Right atrium auricular region (tissue), 2 donors: Measurements from ENCODE around the gene NKAP. TPM values are rescaled to one million over a fixed set of nuclear protein-coding genes. Genes with fewer than 3 reads are reported as not detected.

Experiments
- DNase-seq: peaks from one replicate; pipeline ENCODE4 v3.0.0-alpha.2; 2019; ENCODE audit warnings: low spot score
- H3K27ac ChIP-seq, 2 donors: fragments of 200-600 bp; sonication (generic); 1 replicate in 1 of 2; 2 replicates in 1 of 2; pipeline ENCODE4 v1.5.1; 2016 to 2019
- H3K27me3 ChIP-seq, 2 donors: fragments of 200-600 bp; sonication (generic); one replicate each; pipeline versions ENCODE4 v1.5.1 to v1.6.0; 2017 to 2019
- H3K36me3 ChIP-seq: fragments of 200-600 bp; sonication (generic); one replicate; pipeline ENCODE4 v1.5.1; 2016
- H3K4me1 ChIP-seq, 2 donors: fragments of 200-600 bp; sonication (generic); one replicate each; pipeline versions ENCODE4 v1.5.1 to v1.6.0; 2017 to 2019
- H3K4me3 ChIP-seq, 2 donors: fragments of 200-600 bp; sonication (generic); 1 replicate in 1 of 2; 2 replicates in 1 of 2; pipeline ENCODE4 v1.5.1; 2017 to 2019; ENCODE audit warnings: mild to moderate bottlenecking in 1 of 2, moderate library complexity in 1 of 2
- H3K9me3 ChIP-seq, 2 donors: fragments of 200-600 bp; sonication (generic); one replicate each; pipeline ENCODE4 v1.5.1; 2019
- total RNA-seq, 2 donors: library from RNA; depleted of rRNA; stranded (reverse); fragments of >200 nt; gene quantifications; one replicate each; pipeline ENCODE4 v1.1.0, GENCODE V29; 2016
- TF ChIP-seq, protein P1 (sequence below), 2 donors: fragments of 200-600 bp; sonication (generic); IDR thresholded peaks; one replicate each; pipeline ENCODE4 v1.5.1; 2019; ENCODE audit warnings: antibody characterized with exemption in 2 of 2

NKAP gene
- total RNA-seq, 2 donors from 2014 or later = 3.5 to 5.3 TPM

- Histone ChIP-seq H3K27me3 (no peaks in the 10 kb centered on the region), H3K4me1 (peaks cover 0 to 7% of the 10 kb centered on the region in 2 donors), H3K9me3 (no peaks in the 10 kb centered on the region), H3K36me3 (peaks cover 6% of the 10 kb centered on the region), H3K27ac (peak within 1 kb of the TSS; percentile 87 to 88), H3K4me3 (peak within 1 kb of the TSS; percentile 49 to 59)
- TF ChIP-seq, protein P1, sequence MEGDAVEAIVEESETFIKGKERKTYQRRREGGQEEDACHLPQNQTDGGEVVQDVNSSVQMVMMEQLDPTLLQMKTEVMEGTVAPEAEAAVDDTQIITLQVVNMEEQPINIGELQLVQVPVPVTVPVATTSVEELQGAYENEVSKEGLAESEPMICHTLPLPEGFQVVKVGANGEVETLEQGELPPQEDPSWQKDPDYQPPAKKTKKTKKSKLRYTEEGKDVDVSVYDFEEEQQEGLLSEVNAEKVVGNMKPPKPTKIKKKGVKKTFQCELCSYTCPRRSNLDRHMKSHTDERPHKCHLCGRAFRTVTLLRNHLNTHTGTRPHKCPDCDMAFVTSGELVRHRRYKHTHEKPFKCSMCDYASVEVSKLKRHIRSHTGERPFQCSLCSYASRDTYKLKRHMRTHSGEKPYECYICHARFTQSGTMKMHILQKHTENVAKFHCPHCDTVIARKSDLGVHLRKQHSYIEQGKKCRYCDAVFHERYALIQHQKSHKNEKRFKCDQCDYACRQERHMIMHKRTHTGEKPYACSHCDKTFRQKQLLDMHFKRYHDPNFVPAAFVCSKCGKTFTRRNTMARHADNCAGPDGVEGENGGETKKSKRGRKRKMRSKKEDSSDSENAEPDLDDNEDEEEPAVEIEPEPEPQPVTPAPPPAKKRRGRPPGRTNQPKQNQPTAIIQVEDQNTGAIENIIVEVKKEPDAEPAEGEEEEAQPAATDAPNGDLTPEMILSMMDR (IDR thresholded peaks at IDR 0.05) = no peak
- DNase-seq = peak; percentile 85
These were observed 71.8 kb downstream of the NKAP start, which contains the start of the genes NDUFA1 and RNF113A for GRCh38 chrX:119871599-119872395. Gene NDUFA1 (plus strand): TSS chrX:119871832. CDS start chrX:119871912, 80 bp downstream. Gene RNF113A (minus strand): TSS chrX:119871733. CDS start chrX:119871613, 120 bp downstream.

- no peak for DNase-seq
- Histone ChIP-seq H3K9me3 (no peaks in the 10 kb centered on the region), H3K27ac (peak overlapping the region; percentile 87 to 88), H3K27me3 (no peaks in the 10 kb centered on the region), H3K36me3 (no peaks in the 10 kb centered on the region), H3K4me3 (peak overlapping the region; percentile 49 to 59), H3K4me1 (peaks cover 0 to 7% of the 10 kb centered on the region in 2 donors)
- TF ChIP-seq, protein P1 (IDR thresholded peaks at IDR 0.05) = no peak
These were observed 72.3 kb downstream of the NKAP start for GRCh38 chrX:119871245-119871598.

Other genes with a start within 250 kb of the NKAP start
- gene SOWAHD, start 185.2 kb downstream of the NKAP start, total RNA-seq = not detected
- gene RPL39, start 152.1 kb downstream of the NKAP start, total RNA-seq = 1,000 to 10,000 TPM; 1,432 to 3,550 TPM
- gene UPF3B, start 90.8 kb downstream of the NKAP start, total RNA-seq = 1 to 10 TPM; 1.1 to 2.3 TPM
- gene RNF113A, start 72.0 kb downstream of the NKAP start, total RNA-seq = 10 to 100 TPM in 1 of 2 donors, 1 to 10 TPM in 1; 9.8 to 10.6 TPM
- 100 to 1,000 TPM; 202 to 222 TPM for gene NDUFA1, start 71.9 kb downstream of the NKAP start, total RNA-seq
- gene AKAP14, start 47.9 kb downstream of the NKAP start, total RNA-seq = not detected
- not detected for gene RHOXF2B, start 133.9 kb upstream of the NKAP start, total RNA-seq
- gene RHOXF1, start 172.2 kb upstream of the NKAP start, total RNA-seq = not detected
- gene RHOXF2, start 214.9 kb upstream of the NKAP start, total RNA-seq = not detected